GM12874 (cell line): ENCODE measurements around the gene TOLLIP.

Experiments
- TF ChIP-seq, protein P1 (sequence below): IDR thresholded peaks from 2 replicates; pipeline ENCODE4 v1.5.1; 2011; ENCODE audit warnings: low read depth, mild to moderate bottlenecking, control low read depth, low read length, moderate library complexity; ENCODE audit not compliant: insufficient read depth

TOLLIP gene

GRCh38 chr11:1340111-1340510, 30.7 kb upstream of the TOLLIP start:
- TF ChIP-seq, protein P1, sequence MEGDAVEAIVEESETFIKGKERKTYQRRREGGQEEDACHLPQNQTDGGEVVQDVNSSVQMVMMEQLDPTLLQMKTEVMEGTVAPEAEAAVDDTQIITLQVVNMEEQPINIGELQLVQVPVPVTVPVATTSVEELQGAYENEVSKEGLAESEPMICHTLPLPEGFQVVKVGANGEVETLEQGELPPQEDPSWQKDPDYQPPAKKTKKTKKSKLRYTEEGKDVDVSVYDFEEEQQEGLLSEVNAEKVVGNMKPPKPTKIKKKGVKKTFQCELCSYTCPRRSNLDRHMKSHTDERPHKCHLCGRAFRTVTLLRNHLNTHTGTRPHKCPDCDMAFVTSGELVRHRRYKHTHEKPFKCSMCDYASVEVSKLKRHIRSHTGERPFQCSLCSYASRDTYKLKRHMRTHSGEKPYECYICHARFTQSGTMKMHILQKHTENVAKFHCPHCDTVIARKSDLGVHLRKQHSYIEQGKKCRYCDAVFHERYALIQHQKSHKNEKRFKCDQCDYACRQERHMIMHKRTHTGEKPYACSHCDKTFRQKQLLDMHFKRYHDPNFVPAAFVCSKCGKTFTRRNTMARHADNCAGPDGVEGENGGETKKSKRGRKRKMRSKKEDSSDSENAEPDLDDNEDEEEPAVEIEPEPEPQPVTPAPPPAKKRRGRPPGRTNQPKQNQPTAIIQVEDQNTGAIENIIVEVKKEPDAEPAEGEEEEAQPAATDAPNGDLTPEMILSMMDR: no peak

DNA sequence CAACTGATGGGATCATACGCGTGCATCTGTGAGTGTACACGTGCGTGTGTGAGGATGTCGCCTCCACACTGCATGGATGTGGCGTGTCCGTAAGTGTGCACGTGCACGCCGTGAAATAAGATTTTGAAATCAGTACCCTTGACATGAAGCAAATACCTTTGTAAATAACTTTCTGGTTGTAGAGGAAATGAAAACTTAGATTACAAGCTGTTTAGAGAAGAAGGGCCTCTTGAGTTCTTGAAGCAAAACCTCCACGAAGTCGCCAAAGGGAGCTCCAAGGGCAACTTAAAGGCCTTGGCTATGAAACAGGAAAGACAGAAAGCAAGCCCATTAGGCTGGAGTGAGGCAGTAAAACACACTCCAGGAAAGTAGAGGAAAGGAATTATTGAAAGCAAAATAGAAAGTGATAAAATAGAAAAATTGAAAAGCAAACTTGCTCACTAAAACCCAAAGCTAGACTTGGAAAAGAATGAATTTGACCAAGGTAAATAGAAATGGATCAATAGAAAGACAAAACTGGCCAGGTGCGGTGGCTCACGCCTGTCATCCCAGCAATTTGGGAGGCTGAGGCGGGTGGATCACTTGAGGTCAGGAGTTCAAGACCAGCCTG, 29.7 kb upstream of the TOLLIP start:
- TF ChIP-seq, protein P1: no peak

DNA sequence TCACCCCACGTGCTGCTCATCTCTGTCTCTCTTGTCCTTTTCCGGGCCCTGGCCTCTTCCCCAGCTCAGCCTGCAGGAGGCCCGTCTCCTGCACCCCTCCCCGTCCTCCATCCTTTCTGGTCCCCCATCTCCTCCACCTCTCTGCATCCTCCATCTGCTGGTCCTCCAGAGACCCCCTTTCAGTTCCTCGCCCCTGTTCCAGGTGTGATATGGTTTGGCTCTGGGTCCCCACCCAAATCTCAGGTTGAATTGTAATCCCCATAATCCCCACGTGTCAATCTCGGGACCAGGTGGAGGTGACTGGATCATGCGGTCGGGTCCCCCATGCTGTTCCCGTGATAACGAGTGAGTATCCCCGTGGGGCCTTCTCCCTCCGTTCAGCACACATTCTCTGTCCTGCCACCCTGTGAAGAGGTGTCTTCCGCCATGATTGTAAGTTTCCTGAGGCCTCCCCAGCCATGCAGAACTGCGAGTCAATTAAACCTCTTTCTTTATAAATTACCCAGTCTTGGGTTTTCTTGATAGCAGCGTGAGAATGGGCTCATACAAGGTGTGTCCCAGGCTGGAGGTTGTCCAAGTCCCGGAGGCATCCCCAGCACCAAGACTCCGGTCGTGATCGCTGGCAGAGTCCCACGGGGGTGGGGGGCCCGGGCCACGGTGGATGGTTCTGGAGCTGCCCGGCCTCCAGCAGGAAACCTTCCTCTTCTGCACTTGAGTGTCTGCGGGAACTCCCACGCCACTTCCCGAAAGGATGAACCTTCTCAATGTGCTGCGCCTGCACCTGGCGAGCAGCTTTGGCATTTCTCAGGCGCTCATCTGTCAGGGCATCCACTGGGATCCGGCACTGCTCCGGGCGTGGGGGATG, 29.0 kb upstream of the TOLLIP start:
- TF ChIP-seq, protein P1: no peak

GRCh38 chr11:1337647-1338007, 28.2 kb upstream of the TOLLIP start:
- TF ChIP-seq, protein P1: no peak

DNA sequence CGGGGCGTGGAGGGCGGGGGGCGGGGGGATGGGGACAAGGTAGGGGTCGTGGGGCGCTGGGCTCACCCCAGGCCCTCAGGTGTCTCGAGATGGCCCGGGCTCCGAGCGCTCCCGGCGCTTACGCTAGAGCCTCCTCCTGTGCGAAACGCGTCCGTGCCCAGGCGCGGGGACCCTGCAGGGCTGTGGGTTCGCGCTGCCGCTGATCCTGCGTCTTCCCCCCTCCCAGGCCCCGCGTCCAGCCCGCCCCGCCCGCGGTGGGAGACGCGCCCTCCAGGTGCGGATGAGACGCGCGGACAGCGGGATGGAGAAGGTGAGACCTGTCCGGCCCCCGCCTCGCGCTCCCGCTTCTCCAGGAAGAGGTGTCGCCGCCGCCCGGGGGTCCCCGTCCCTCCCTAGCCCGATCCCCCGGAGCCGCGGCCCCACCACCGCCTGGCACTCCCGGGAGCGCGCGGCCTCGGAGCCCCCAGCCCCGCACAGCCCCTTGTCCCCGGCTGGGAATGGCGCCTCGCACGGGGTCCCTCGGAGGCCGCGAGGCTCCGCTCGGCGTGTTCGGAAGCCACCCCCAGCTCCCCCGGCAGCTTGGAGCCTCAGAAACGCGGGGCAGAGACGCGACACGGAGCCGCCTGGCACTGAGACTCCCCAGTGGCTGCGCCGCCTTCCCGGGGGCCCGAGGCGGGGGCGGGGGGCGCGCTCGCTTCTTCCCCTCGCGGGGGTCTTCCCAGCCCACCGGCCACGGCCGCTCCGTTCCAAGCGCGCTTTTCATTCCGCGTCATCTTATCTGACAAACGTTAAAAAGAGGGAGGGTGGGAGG, 27.6 kb upstream of the TOLLIP start:
- TF ChIP-seq, protein P1: no peak

GRCh38 chr11:1335811-1336761, 26.7 kb upstream of the TOLLIP start:
- TF ChIP-seq, protein P1: no peak
